Iris pigment epithelial cell (primary cell): Measurements from ENCODE around the gene CREB5.

ENCODE experiments used
- DNase-seq: peaks from one replicate; pipeline ENCODE4 v3.0.0-alpha.2; 2011; ENCODE audit warnings: low read depth

Gene CREB5

GRCh38 chr7:28408105-28408959 lies 4.0 kb upstream of the CREB5 start:
- no peak for DNase-seq

DNA sequence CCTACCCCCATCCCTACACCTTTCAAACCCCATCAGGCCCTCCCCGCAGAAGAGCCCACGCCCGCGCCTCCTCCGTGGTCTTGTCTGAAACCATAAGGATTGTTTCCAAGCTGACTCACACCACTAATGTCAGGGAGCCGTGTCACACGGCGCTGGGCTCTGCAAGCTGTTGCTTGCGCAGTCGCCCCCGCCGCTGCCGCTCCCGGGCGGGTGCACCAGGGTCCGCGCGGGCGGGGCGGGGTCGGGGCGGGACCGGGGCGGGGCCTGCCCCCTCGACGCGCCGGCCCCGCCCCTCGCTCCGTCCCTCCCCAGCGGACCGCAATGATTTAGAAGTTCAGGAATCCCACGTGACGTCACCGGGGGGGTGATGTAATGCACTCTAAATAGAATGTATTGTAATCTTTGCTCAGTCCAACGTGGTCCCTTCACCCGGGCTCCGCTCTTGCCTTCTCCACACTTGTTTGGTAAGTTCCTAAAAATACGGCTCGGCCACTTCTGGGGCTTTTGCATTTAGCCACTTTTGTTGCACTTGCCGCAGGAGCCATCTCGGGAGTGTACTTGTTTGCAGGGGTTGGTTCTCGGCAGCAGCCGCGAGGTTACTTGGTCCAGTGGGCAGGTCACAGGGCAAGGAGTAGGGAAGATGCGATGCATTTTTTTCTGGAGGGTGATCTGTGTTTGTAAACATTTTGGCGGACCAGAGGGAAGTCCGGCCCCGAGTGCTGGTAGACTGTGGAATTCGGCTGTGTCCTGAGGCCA lies 3.2 kb upstream of the CREB5 start:
- DNase-seq = peak; percentile 96

DNA sequence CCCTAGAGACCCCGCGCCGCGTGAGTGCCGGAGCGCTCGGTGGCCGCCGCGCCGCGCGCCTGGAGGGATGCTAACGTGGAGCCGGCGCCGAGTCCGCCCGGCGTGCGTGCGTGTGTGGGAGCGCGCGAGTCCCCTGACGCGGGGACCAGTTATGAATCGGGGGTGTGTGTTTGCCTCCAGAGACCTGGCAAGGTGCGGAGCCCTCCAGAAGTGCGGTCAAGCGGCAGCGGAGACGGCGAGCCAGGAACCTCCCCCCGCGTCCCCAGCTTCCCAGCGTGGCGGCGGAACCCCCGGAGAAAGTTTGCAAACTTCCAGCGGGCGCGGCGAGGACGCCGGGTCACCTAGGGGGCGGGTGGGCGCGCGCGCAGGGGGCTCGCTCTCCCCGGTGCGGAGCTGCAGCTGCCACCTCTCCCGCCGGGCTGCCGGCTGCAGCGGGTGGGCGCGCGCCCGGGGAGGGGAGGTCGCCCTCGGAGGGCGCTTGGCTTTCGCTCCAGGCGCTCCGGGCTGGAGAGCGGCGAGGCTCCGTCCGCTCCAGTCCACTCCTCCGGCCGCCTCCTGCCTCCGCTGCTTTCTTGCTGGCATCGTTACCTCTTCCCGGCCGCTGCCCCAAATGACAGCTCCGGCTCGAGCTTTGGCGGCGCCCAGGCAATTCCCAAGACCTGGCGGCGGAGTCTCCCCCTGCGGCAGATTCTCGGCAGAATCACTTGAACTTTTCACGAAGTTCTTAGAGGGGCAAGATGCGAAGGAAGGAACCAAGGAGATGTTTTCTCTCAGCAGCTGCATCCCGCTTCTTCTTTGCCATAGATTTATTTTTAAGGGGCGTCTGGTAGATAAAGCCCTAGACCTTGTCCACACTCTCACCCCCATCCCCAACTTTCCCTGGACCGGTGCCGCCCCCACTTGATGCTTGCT lies 2.3 kb upstream of the CREB5 start:
- DNase-seq = peak; percentile 46

- peak; percentile 78 for DNase-seq
These were observed 1.4 kb upstream of the CREB5 start for GRCh38 chr7:28410628-28411531.

DNA sequence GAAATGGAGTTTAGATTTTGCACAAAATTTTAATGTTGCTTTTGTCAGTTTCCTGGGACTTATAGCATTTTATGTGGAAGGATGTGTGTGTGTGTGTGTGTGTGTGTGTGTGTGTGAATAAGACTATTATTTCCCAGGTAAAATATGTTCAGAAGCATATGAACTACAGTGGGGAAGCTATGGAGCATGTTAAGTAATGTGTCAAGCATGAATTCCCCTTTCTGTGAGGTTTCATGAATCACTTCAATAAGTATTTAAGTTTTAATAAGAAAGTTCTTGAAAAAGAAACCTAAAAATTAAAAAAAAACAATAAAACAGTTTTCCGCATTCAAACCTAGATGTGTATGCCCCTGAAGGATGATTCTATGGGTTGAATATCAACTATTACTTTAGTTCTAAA lies 693 bp downstream of the CREB5 start:
- DNase-seq = no peak

DNA sequence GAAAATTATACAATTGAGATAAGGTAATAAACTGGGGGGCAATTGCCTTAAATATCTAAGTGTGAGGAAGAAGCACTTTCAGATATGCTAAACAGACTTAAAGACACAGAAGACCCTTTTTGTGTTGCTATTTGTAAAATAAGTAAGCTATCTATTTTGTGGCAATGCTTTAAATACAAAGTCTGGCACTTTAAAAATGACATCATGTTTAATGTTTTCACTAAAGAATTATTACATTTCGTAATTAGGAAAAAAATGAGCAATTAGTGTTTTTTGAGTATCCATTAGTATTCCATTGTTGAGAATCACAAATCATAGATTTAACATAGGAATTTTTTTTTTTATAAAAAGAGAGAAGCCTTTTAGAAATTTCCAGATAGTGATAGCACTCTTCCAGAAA lies 2.1 kb downstream of the CREB5 start:
- no peak for DNase-seq

GRCh38 chr7:28417321-28417940 lies 5.1 kb downstream of the CREB5 start:
- no peak for DNase-seq

DNA sequence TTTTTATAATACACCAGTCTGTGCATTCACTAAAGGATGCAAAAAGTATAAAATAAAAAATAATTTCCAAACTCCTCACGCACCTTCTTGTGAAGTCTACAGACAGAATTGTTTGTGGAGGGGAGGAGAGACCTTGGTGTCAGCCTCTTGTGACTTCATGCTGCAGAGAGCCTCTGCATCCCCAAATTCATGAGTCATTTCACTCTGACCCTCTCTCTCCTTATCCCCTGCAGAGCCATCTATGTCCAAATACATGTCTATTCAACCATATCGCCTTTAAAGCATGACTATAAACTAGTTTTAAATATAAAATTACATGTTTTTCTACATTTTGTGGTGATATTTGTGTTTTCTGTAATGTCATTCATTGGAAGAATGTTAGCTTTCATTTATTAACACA lies 6.0 kb downstream of the CREB5 start:
- no peak for DNase-seq

GRCh38 chr7:28418966-28419365 lies 6.6 kb downstream of the CREB5 start:
- DNase-seq = no peak

- peak; percentile 96 for DNase-seq
These were observed 7.4 kb downstream of the CREB5 start for GRCh38 chr7:28419716-28420115.

- DNase-seq = no peak
These were observed 10.8 kb downstream of the CREB5 start for GRCh38 chr7:28423112-28423511.

DNA sequence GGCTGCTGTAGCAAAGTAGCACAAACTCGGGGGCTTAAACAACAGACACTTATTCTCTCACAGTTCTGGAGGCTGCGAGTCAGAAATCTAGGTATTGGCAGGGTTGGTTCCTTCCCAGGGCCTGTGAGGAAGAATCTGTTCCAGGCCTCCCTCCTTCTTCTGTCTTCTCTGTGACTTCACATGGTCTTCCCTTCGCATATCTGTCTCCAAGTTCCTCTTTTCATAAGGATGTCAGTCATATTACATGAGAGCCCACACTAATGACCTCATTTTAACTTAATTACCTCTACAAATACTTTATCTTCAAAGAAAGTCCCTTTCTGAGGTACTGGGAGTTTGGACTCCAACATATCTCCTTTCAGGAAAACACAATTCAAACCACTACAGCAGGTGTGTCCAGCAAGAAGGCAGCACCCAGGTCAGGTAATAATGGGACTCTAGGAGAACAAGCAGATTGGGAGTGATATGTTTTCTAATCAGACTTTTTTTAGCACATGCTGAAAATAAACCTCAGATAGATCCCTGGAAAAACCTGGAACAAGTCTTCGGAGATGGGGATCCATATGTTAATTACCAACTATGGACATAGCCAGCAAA lies 11.7 kb downstream of the CREB5 start:
- no peak for DNase-seq

DNA sequence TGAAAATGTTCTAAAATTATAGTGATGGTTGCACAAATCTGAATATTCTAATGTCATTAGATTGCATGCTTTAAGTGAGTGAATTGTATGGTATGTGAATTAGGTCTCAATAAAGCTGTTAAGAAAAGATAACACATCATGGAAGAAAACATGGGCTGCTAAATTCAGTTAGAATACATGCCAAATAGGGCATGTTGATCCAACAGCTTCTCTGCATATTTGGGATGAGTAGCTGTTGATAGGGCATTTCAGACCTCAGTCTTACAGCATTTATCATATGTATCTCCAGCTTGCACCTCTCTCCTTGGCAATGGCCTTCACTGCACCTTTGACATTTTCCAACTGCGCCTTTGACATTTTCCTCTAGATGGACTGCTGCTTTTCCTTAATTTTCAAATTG lies 13.2 kb downstream of the CREB5 start:
- no peak for DNase-seq

- no peak for DNase-seq
These were observed 14.9 kb downstream of the CREB5 start for GRCh38 chr7:28427236-28427635.

- no peak for DNase-seq
These were observed 18.3 kb downstream of the CREB5 start for GRCh38 chr7:28430616-28431015.

- no peak for DNase-seq
These were observed 19.8 kb downstream of the CREB5 start for GRCh38 chr7:28432105-28432504.

DNA sequence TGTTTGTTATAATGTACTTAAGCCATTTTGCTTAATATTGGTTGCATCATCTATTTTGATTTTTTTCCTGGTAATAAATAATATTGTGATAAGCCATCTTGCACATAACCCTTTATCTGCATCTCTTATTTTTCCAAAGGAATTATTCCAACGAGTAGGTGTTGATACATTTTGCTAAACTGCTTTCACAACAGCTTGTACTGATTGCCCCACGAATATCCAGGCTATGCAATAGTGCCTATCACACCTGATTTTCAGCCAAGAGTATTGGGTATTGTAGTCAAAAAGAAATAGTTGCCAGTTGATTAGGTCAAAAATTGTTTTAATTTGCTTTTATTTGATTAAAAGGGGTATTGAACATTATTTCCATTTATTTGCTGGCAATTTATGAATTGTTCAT lies 20.7 kb downstream of the CREB5 start:
- DNase-seq = no peak

GRCh38 chr7:28433699-28434219 lies 21.4 kb downstream of the CREB5 start:
- DNase-seq = peak; percentile 60

DNA sequence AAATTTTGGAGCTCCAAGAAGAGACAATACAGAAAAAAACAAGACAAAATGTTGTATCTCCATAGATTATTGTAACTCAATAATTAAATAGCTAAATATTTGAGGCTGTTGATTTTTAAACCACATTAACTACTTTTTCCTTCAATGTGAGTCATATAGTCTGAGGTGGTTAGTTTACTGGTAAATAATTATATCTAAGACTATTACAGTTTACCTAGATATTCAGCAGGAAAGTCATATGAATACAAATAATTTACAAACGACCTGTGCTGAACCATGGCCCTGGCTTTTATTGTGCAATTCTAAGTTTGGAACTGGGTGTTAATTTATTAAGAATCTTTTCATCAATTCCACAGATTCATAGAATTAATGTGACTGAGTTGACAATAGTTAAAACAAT lies 22.2 kb downstream of the CREB5 start:
- no peak for DNase-seq

DNA sequence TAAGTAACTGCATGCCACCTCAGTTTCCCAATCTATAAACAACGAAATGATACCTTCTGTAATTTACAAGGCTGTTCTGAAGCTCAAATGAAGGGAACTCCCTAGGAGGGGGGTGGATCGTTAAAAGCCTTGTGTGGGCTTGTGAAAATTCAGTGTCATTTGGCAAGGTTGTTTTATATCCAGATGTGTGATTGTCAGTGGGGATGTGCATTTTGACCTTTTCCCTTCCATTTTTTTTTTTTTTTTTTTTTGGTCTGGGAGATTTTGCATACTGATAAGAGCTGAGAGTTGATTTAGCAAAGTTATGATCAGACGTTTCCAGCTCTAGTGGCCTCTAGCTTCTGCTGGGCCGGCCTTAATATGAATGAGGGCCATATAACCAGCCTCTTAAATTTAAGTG lies 22.8 kb downstream of the CREB5 start:
- DNase-seq = no peak
